Ammon's horn (tissue), 1 donor: ENCODE measurements around the gene ATP10B.

ENCODE experiments used
- DNase-seq: peaks from one replicate; pipeline ENCODE4 v3.0.0-alpha.2; 2016; ENCODE audit warnings: low spot score

ATP10B gene

DNA sequence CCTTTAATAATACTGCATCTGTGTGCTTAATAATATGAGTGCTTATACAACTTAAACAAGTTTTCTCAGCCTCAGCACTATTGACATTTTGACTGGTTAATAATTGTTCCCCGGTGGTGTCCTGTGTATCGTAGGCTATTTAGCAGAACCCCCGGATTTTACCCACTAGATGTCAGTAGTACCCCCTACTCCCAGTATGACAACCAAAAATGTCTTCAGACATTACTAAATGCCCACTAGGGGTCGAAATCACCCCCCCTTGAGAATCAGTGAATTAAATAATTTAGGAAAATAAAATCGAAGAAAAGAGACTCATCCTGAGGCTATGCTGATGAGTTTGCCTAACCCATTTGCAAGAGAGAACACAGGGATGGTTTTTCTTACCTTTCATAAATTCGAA, 166.3 kb downstream of the ATP10B start:
- DNase-seq = no peak

DNA sequence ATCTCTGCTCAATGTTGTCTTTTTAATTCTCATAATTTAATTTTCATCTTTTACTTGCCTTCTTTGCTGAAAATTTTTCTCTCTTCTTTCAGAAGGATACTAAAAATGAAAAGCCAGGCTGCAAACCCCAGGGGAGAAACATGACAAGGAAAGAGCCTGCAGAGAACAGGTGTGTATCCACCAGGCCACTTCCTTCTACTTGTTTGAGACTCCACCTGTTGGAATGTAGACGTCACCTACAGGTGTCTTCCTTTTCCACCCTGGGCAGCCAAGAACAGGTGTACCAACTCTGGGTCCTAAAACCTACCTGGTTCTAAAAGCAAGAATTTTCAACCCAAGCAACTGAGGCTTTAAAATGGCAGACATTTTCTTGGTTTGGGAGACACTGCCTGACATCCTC, 166.8 kb downstream of the ATP10B start:
- DNase-seq = no peak

DNA sequence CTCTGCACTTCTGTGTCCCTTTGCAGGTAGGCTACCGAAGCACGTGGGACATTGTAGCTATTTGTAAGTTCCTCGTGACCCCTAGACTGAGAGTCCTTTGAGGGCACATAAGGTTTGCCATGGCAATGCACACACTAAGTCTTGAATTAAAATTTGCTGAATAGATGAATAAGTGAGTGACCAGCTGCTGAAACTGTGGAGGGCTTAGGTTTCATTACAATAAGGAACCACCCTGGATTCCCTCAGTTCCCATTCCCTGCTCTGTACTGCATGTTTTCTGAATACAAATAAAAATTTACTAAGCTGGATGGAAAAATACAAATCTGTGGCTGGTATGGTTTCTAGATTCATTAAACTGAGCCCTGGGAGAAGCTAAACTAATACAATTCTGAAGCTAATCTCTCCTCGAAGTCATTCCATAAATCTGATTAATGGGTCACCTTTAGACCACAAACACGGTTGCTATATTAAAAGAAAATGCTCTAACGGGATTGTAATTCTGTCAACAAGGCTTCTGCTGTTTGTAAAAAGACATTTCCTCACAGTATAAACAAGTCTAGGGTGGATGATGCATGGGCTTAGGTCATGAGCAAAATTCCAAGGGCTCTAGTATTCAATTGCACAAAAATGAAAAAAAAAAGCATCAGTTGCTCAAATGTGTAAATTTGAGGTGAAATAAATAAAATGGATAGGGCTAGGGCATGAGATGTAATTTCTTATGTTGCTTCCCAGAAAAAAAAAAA, 172.3 kb downstream of the ATP10B start:
- no peak for DNase-seq

DNA sequence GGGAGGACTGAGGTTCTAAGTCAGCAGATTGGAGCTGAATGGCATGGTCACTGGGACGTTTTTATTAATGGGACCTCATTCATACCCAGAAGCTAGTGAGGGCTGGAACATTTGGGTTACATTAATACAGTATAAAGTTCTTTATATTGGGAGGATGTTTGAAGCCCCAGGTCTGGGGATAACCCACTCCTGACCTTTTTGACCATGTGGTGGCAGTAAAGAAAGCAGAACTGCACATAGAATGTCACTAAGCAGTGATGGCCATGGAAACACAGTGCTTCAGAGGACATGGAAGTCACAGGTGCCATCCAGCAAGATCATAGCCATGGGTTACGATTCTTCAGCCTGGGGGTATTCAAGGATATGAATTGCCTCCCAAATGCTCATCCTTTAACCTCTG, 176.0 kb downstream of the ATP10B start:
- peak; percentile 23 for DNase-seq

DNA sequence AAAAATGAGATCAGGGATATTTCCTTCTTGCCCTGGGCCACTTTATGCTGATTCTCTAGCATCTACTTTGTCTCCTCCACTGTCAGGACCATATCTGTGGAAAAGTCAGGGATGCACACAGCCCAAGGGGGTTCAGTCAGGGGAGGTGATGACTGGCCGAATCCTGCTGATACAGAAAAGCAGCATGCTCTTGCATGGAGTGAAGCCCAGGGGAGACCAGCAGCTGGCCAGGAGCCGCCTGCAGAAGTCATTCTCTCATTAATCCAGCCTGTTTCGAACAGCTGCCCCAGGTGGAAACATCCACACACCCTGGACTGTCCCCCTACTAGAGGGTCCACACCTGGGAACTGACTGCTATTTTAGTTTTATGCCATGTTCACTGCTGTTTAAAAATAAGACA, 177.1 kb downstream of the ATP10B start:
- no peak for DNase-seq

- no peak for DNase-seq
Measured at GRCh38 chr5:160672521-160672920, 179.5 kb downstream of the ATP10B start.

DNA sequence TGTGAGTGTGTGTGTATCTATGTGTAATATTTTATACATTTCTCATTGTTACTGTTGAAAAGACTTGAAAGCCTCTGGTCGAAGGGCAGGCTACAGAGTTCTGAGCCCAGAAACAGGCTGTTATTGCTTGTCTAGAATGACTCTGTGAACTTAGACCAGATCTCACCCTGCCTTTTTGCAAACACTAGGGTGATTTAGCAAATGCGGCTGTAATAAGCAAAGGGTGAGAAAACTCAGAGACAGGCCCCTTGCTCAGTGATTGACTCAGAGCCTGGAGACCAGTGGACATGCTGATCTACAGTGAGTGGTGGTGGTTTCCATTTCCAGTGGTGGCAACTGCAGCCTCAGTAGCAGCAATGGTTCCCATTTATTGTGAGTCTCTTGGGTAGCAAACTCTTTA, 183.7 kb downstream of the ATP10B start:
- DNase-seq = no peak

- no peak for DNase-seq
Measured at GRCh38 chr5:160667160-160667559, 184.9 kb downstream of the ATP10B start.

DNA sequence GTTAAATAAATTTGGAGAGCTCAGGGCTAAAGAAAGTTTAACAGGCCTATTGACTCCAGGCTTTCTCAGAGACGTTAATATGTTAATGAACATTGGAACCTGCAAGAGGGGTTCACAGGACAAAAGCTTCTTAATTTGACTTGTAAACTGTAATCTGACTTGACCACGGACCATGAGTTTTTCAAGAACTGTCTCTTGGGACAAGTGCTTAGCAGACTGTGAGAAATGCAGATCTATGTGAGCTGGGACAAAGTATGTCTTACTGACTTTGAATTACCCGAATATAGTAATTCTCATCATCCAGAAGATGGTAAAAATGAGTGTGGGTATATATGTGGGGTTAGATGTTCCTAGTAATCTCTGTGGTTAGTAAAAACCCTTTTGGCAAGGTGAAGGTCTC, 186.6 kb downstream of the ATP10B start:
- no peak for DNase-seq

DNA sequence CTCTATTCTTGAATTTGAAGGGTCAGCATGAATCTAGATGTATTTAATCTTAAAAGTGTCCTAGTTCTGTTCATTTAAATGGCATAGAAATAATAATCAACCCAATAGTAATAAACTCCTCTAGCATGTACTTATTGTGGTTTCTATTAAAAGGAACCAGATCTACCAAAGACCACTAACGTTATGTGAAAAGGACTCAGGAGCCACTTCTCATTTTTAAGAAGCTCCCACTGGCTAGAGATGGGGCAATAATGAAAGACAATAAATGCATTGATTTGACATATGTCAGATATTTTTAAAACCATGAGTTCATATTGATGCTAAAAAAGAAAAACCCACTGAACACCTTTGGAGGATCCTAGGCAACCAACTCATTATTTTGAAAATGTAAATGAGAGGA, 191.9 kb downstream of the ATP10B start:
- DNase-seq = no peak

DNA sequence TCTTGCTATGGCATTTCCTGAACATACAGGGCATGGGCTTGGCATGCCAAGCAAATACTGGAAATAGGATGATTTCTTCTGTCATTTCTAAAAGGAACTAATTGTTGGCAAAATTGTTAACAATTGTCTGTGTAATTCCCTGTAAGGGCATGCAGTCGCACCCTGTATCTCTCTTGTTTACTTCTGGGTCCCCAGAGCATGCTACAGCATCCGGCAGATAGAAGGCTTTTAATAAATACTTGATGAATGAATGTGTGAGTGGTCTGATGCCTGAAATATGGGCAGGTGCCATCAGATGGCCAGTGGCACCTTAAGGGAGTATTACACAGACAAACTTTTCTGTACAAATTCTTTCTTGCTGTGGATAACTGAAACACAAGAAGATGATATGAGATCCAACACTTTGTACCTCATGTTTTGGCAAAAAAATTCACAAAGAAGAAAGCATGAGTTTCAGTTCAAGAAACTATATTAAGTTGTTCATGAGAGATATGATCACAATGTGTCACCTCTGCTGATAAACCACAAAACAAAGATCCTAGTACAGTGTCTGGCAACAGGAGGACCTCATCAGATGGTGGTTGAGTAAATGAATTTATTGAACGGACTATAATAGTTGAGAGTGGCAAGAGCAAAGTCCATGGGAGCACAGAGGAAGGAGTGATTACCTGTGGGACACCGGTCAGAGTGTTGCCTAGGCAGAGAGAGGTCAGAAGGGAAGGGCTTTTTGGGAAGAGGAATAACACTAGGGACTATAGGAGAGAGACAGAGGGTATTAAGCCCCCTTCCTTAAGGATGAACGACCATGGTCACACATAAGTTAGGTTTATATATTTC, 194.2 kb downstream of the ATP10B start:
- DNase-seq = no peak

DNA sequence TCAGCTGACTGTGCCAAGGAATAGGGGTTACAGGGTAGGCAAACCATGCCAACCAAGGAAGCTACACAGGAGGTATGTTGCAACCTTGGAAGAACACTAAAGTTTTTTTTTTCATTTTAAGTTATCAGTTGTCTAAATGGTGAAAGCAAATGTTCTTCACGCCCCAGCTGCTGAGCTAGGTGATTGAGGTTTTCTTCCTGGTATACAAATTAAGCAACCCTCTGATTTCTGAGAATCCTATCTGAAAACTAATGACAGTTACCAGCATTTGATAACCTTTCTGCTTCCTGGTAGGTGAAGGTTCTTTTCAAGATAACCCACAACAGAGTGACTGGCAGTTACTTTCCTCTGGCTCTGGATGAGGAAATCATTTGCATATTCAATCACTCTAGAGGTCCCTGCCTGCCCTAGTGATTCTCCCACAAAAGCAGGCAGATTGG, 194.9 kb downstream of the ATP10B start:
- DNase-seq = no peak

DNA sequence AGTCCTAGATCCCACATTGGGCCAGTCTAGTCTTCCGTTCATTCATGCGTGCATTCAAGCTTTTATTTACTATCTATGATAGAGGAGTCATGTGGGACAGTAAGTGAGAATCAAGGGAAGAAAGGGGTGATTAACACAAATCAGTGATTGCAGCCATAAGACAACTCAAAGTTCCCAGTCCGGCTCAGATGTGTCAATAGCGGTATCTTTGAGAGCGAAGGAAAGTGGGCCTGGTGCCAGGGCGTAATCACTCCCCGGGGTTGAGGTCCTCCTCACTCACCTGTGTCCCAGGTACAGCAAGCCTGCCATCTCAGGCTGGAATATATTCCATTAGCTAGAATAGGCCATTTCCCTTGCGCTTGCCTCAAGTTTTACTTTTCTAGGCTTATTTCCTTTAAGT, 196.3 kb downstream of the ATP10B start:
- no peak for DNase-seq

DNA sequence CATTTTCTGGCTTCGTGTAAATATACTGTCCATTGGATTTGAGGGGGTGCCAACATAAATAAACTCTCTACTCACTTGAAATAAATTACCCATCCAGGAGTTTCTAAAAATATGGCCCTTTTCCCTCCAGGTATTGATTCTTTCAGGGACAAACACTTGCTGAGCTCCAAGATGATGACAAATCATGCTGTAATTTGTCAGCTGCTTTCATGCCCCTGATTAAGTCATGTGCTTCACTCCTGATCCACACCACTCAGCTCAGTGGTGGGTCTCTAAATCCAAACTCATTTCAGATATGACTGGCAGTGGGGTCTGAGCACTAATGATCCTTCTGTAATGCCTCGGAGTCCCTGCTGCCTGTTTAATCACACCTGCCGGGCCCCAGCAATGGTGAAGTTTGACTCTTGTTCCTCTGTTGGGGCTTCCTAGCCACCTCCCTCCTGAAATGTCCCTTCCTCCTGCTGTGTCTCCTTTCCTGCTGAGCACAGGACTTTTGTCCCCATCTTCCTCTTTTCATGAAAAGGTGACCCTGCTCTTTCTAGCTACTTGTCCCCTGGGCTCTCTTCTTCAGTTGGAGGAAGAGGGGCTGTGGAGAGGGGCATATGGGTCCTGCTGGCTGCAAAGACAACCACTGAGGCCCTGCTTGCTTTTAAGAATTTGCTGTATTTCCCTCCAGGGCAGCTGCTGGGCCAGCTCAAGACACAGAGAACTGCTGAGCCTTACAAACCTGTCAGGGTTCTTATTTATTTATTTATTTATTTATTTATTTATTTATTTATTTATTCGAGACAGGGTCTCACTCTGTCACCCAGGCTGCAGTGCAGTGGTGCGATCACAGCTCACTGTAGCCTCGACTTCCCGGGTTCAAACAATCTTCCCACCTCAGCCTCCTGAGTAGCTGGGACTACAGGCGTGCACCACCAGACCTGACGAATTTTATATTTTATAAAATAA, 200.0 kb downstream of the ATP10B start:
- no peak for DNase-seq

DNA sequence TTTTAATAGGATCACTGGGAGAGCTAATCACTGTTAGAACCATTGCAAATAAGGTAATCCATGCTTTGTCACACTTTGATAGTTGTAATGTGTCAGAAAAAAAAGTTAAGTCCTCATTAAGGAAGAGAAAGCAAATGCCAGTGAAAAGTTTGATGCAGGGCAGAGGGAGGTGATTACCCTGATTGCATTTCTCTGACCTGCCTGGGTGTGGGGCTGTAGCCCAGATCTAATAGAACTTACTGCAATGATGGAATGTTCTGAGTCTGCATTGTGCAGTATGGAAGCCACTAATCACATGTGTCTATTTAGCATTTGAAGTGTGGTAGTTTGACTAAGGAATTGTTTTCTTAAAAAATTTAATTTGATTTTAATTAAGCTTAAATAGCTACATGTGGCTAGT, 202.7 kb downstream of the ATP10B start:
- no peak for DNase-seq

- DNase-seq = no peak
Measured at GRCh38 chr5:160646033-160646432, 206.0 kb downstream of the ATP10B start.

DNA sequence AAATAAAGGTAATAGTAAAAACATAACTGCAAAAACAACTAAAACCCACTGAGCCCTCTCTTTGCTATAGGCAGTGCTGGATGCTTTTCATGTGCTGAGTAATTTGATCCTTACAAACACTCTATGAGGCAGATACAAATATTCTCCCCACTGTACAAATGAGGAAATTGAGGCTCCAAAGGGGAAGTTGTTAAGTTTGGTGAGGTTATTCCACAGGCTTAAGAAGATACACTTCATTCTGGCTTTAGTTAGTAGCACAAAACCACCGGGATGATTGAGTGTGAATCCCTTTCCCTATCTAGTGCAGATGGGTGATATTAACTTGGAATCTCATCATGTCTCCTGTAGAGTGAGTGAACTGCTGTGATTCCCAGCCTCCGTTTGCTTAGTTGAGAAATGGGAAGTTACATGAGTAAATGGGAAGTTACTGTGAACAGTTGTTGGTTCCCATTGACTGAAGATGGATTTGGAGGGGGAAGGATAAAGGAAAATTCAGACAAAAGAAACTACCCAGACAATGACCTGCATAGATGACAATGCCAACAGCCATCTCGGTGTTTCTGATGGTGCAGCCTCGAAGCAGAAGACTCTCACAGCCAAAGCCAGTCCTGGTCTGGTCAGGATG, 208.3 kb downstream of the ATP10B start:
- DNase-seq = no peak

GRCh38 chr5:160641405-160641804, 210.6 kb downstream of the ATP10B start:
- no peak for DNase-seq

GRCh38 chr5:160640406-160640805, 211.6 kb downstream of the ATP10B start:
- DNase-seq = no peak

- no peak for DNase-seq
Measured at GRCh38 chr5:160638161-160638742, 213.8 kb downstream of the ATP10B start.

- no peak for DNase-seq
Measured at GRCh38 chr5:160637357-160638090, 214.5 kb downstream of the ATP10B start.
